ENCODE measurements around the gene SST. TPM values are rescaled to one million over a fixed set of nuclear protein-coding genes. Genes with fewer than 3 reads are reported as not detected.

The SST gene
- total and polyA plus RNA-seq, 2 of the 8 experiments (the other 6 are each of a cell fraction or from before 2014, with no cell fraction given) = 0.50 TPM; not detected in 1

GRCh38 chr3:187619461-187619860 is 50.7 kb downstream of the SST start (continued):
- TF ChIP-seq NRF1 (IDR thresholded peaks at IDR 0.05; ENCODE audit: low read depth, low read length) (no peak), KDM5A (IDR thresholded peaks at IDR 0.05; ENCODE audit: low read length) (no peak)

Other genes starting within 250 kb of the SST start
- gene RTP2, start 32.2 kb upstream of the SST start, total RNA-seq (2021; fragmentation: NEBNext Ultra II Directional; extraction: Animal tissue kit (Norgen Biotek cat#: 25700)) = not detected in 2 replicates
- not detected in 2 replicates for gene RTP2, start 32.2 kb upstream of the SST start, polyA plus RNA-seq (2011; rRNA removed)
- gene BCL6, start 75.1 kb upstream of the SST start, total RNA-seq (2021; fragmentation: NEBNext Ultra II Directional; extraction: Animal tissue kit (Norgen Biotek cat#: 25700)) = 8.7 and 10.4 TPM in 2 replicates
- gene BCL6, start 75.1 kb upstream of the SST start, polyA plus RNA-seq (2011; rRNA removed) = 5.7 and 9.4 TPM in 2 replicates